Stimulated activated memory B cell treated with anti-CD40 and anti-IgM and Interleukin-4, amounts not matched to agents 10 μg/mL and 1 μg/mL and 100 μg/mL, for 72 hours (primary cell): Measurements from ENCODE around the gene NRP2.
A peak's percentile ranks its signal among the peaks of the same experiment; 100 is the strongest.

ENCODE experiments used
- ATAC-seq: fragments of 150-1000 bp; cut with Tn5 transposase; 2 replicates; pipeline ENCODE4 v1.10.0; 2021
- H3K27ac Mint-ChIP-seq: one replicate; pipeline ENCODE4 v1.8.0; 2022; ENCODE audit warnings: mild to moderate bottlenecking, mixed read lengths
- H3K27me3 Mint-ChIP-seq: one replicate; pipeline ENCODE4 v1.8.0; 2022; ENCODE audit warnings: mixed read lengths
- H3K36me3 Mint-ChIP-seq: one replicate; pipeline ENCODE4 v1.8.0; 2022; ENCODE audit warnings: mixed read lengths
- H3K4me1 Mint-ChIP-seq: one replicate; pipeline ENCODE4 v1.8.0; 2022; ENCODE audit warnings: mixed read lengths
- H3K4me3 Mint-ChIP-seq: one replicate; pipeline ENCODE4 v1.8.0; 2022; ENCODE audit warnings: mild to moderate bottlenecking, moderate library complexity, mixed read lengths
- H3K9me3 Mint-ChIP-seq: one replicate; pipeline ENCODE4 v1.8.0; 2022; ENCODE audit warnings: mixed read lengths

The NRP2 gene

GRCh38 chr2:205808486-205809121 is 126.3 kb downstream of the NRP2 start:
- peak; percentile 10 for ATAC-seq
- peaks cover 19% of the 10 kb centered on the region for H3K27me3 Mint-ChIP-seq
- peaks cover 3% of the 10 kb centered on the region for H3K9me3 Mint-ChIP-seq
- no peak overlapping the region for H3K27ac Mint-ChIP-seq
- no peaks in the 10 kb centered on the region for H3K4me1 Mint-ChIP-seq
- no peaks in the 10 kb centered on the region for H3K36me3 Mint-ChIP-seq
- H3K4me3 Mint-ChIP-seq = no peak overlapping the region

- peaks cover 3% of the 10 kb centered on the region for H3K9me3 Mint-ChIP-seq
- no peak for ATAC-seq
- H3K4me1 Mint-ChIP-seq = no peaks in the 10 kb centered on the region
- H3K4me3 Mint-ChIP-seq = no peak overlapping the region
- H3K27me3 Mint-ChIP-seq = peaks cover 9% of the 10 kb centered on the region
- no peaks in the 10 kb centered on the region for H3K36me3 Mint-ChIP-seq
- no peak overlapping the region for H3K27ac Mint-ChIP-seq
Measured at GRCh38 chr2:205811387-205811786, 129.1 kb downstream of the NRP2 start.

- H3K27me3 Mint-ChIP-seq = peaks cover 24% of the 10 kb centered on the region
- no peak for ATAC-seq
- no peak overlapping the region for H3K27ac Mint-ChIP-seq
- no peak overlapping the region for H3K4me3 Mint-ChIP-seq
- H3K4me1 Mint-ChIP-seq = no peaks in the 10 kb centered on the region
- no peaks in the 10 kb centered on the region for H3K36me3 Mint-ChIP-seq
- peaks cover 3% of the 10 kb centered on the region for H3K9me3 Mint-ChIP-seq
Measured at GRCh38 chr2:205814039-205814364, 131.7 kb downstream of the NRP2 start.

- no peak for ATAC-seq
- Mint-ChIP-seq H3K4me3 (no peak overlapping the region), H3K9me3 (peaks cover under 1% of the 10 kb centered on the region), H3K4me1 (no peaks in the 10 kb centered on the region), H3K27ac (no peak overlapping the region), H3K27me3 (peaks cover 41% of the 10 kb centered on the region), H3K36me3 (no peaks in the 10 kb centered on the region)
Measured at GRCh38 chr2:205815673-205816072, 133.4 kb downstream of the NRP2 start.

- Mint-ChIP-seq H3K4me1 (no peaks in the 10 kb centered on the region), H3K27me3 (peaks cover 47% of the 10 kb centered on the region), H3K36me3 (no peaks in the 10 kb centered on the region), H3K27ac (no peak overlapping the region), H3K4me3 (no peak overlapping the region), H3K9me3 (no peaks in the 10 kb centered on the region)
- no peak for ATAC-seq
Measured at GRCh38 chr2:205816268-205816667, 134.0 kb downstream of the NRP2 start.

- Mint-ChIP-seq H3K4me3 (no peak overlapping the region), H3K9me3 (peaks cover 7% of the 10 kb centered on the region), H3K27ac (no peak overlapping the region), H3K4me1 (no peaks in the 10 kb centered on the region), H3K27me3 (peaks cover 59% of the 10 kb centered on the region), H3K36me3 (no peaks in the 10 kb centered on the region)
- no peak for ATAC-seq
Measured at GRCh38 chr2:205822579-205822978, 140.3 kb downstream of the NRP2 start.

- Mint-ChIP-seq H3K9me3 (peaks cover 7% of the 10 kb centered on the region), H3K4me1 (no peaks in the 10 kb centered on the region), H3K27me3 (peaks cover 27% of the 10 kb centered on the region), H3K4me3 (no peak overlapping the region), H3K36me3 (no peaks in the 10 kb centered on the region), H3K27ac (no peak overlapping the region)
- no peak for ATAC-seq
Measured at GRCh38 chr2:205827809-205828365, 145.6 kb downstream of the NRP2 start.

GRCh38 chr2:205833864-205834263 is 151.6 kb downstream of the NRP2 start:
- Mint-ChIP-seq H3K4me1 (no peaks in the 10 kb centered on the region), H3K4me3 (no peak overlapping the region), H3K36me3 (peaks cover 4% of the 10 kb centered on the region), H3K9me3 (peaks cover 8% of the 10 kb centered on the region), H3K27ac (no peak overlapping the region), H3K27me3 (peaks cover 21% of the 10 kb centered on the region)
- no peak for ATAC-seq

- peaks cover 4% of the 10 kb centered on the region for H3K36me3 Mint-ChIP-seq
Measured at GRCh38 chr2:205834796-205835195, 152.5 kb downstream of the NRP2 start.

GRCh38 chr2:205835251-205835791 is 153.0 kb downstream of the NRP2 start:
- Mint-ChIP-seq H3K27ac (no peak overlapping the region), H3K4me3 (no peak overlapping the region), H3K36me3 (peaks cover 4% of the 10 kb centered on the region), H3K27me3 (peaks cover 21% of the 10 kb centered on the region), H3K4me1 (no peaks in the 10 kb centered on the region), H3K9me3 (peaks cover 10% of the 10 kb centered on the region)
- ATAC-seq = no peak

More at GRCh38 chr2:205834796-205835195, 152.5 kb downstream of the NRP2 start:
- Mint-ChIP-seq H3K27ac (no peak overlapping the region), H3K27me3 (peaks cover 21% of the 10 kb centered on the region), H3K4me1 (no peaks in the 10 kb centered on the region), H3K4me3 (no peak overlapping the region), H3K9me3 (peaks cover 10% of the 10 kb centered on the region)
- no peak for ATAC-seq

GRCh38 chr2:205835923-205836322 is 153.6 kb downstream of the NRP2 start:
- Mint-ChIP-seq H3K4me1 (no peaks in the 10 kb centered on the region), H3K36me3 (peaks cover 4% of the 10 kb centered on the region), H3K4me3 (no peak overlapping the region), H3K27ac (no peak overlapping the region), H3K9me3 (peaks cover 10% of the 10 kb centered on the region), H3K27me3 (peaks cover 21% of the 10 kb centered on the region)
- ATAC-seq = no peak

GRCh38 chr2:205836477-205837221 is 154.3 kb downstream of the NRP2 start:
- Mint-ChIP-seq H3K27me3 (peaks cover 21% of the 10 kb centered on the region), H3K9me3 (peaks cover 10% of the 10 kb centered on the region), H3K36me3 (peaks cover 4% of the 10 kb centered on the region), H3K4me1 (no peaks in the 10 kb centered on the region), H3K4me3 (no peak overlapping the region), H3K27ac (no peak overlapping the region)
- ATAC-seq = no peak

- H3K4me1 Mint-ChIP-seq = no peaks in the 10 kb centered on the region
- no peak overlapping the region for H3K4me3 Mint-ChIP-seq
- H3K36me3 Mint-ChIP-seq = peaks cover 4% of the 10 kb centered on the region
- H3K27ac Mint-ChIP-seq = no peak overlapping the region
- H3K27me3 Mint-ChIP-seq = peaks cover 21% of the 10 kb centered on the region
- H3K9me3 Mint-ChIP-seq = peaks cover 10% of the 10 kb centered on the region
- no peak for ATAC-seq
Measured at GRCh38 chr2:205837663-205838062, 155.4 kb downstream of the NRP2 start.

GRCh38 chr2:205845446-205845845 is 163.1 kb downstream of the NRP2 start:
- Mint-ChIP-seq H3K36me3 (no peaks in the 10 kb centered on the region), H3K4me3 (no peak overlapping the region), H3K27me3 (peaks cover 15% of the 10 kb centered on the region), H3K9me3 (no peaks in the 10 kb centered on the region), H3K4me1 (peaks cover 6% of the 10 kb centered on the region), H3K27ac (no peak overlapping the region)
- no peak for ATAC-seq
